RWPE2 (cell line): Measurements from ENCODE around the gene PLEKHN1.
"Not testable (repeated sequence)": the region's sequence is repeated elsewhere in the genome, so short reads cannot be mapped to it uniquely, and the experiment has no call there.

Experiments used
- ATAC-seq: fragments of 200-7000 bp; cut with Tn5 transposase; 3 replicates; pipeline ENCODE4 v1.9.1; 2021; ENCODE audit warnings: low read depth
- DNase-seq: peaks from one replicate; pipeline ENCODE4 v3.0.0-alpha.2; 2020; ENCODE audit warnings: low spot score
- H3K27ac ChIP-seq: fragments of 450-650 bp; 2 replicates; pipeline ENCODE4 v1.5.1; 2017; ENCODE audit warnings: mild to moderate bottlenecking; ENCODE audit not compliant: poor library complexity, severe bottlenecking
- H3K27me3 ChIP-seq: fragments of 250-450 bp; sonication (Bioruptor Pico); 2 replicates; pipeline ENCODE4 v1.5.1; 2021; ENCODE audit warnings: mild to moderate bottlenecking, moderate library complexity; ENCODE audit not compliant: insufficient read depth, poor library complexity, severe bottlenecking
- H3K36me3 ChIP-seq: fragments of 250-450 bp; sonication (Bioruptor Pico); 2 replicates; pipeline ENCODE4 v1.5.1; 2020; ENCODE audit warnings: low read depth, mild to moderate bottlenecking, moderate library complexity
- H3K4me1 ChIP-seq: fragments of 250-450 bp; sonication (Bioruptor Pico); 2 replicates; pipeline ENCODE4 v1.5.1; 2021; ENCODE audit warnings: mild to moderate bottlenecking, moderate library complexity; ENCODE audit not compliant: insufficient read depth, poor library complexity, severe bottlenecking
- H3K4me3 ChIP-seq: fragments of 250-450 bp; sonication (Bioruptor Pico); 2 replicates; pipeline ENCODE4 v1.5.1; 2021; ENCODE audit warnings: mild to moderate bottlenecking, moderate library complexity; ENCODE audit not compliant: severe bottlenecking
- H3K9me3 ChIP-seq: fragments of 250-450 bp; sonication (Bioruptor Pico); 2 replicates; pipeline ENCODE4 v1.5.1; 2021; ENCODE audit warnings: mild to moderate bottlenecking, moderate library complexity; ENCODE audit not compliant: severe bottlenecking
- TF ChIP-seq, protein P1 (sequence below): fragments of 450-650 bp; IDR thresholded peaks from one replicate; pipeline ENCODE4 v1.5.1; 2017; ENCODE audit warnings: mild to moderate bottlenecking, moderate library complexity; ENCODE audit not compliant: poor library complexity, severe bottlenecking

PLEKHN1 gene

DNA sequence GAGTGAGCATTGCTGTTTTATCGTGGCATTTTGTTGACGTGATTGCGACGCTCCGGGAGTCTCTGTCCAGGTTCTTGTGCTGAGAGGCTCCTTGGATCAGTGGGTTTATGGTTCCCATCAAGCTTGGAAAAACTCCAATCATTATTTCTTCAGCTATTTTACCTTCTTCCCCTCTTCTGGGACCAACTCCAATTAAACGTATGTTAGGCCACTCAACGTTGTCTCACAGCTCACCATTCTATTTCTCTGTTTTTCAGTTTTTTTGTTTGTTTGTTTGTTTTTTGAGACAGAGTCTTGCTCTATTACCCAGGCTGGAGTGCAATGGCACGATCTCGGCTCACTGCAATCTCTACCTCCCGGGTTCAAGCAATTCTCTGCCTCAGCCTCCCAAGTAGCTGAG is 25.6 kb downstream of the PLEKHN1 start:
- Histone ChIP-seq H3K36me3 (no peaks in the 10 kb centered on the region), H3K27me3 (no peaks in the 10 kb centered on the region), H3K4me3 (no peak overlapping the region), H3K27ac (no peak overlapping the region), H3K9me3 (no peaks in the 10 kb centered on the region), H3K4me1 (peaks cover 5% of the 10 kb centered on the region)
- ATAC-seq: no peak
- TF ChIP-seq, protein P1, sequence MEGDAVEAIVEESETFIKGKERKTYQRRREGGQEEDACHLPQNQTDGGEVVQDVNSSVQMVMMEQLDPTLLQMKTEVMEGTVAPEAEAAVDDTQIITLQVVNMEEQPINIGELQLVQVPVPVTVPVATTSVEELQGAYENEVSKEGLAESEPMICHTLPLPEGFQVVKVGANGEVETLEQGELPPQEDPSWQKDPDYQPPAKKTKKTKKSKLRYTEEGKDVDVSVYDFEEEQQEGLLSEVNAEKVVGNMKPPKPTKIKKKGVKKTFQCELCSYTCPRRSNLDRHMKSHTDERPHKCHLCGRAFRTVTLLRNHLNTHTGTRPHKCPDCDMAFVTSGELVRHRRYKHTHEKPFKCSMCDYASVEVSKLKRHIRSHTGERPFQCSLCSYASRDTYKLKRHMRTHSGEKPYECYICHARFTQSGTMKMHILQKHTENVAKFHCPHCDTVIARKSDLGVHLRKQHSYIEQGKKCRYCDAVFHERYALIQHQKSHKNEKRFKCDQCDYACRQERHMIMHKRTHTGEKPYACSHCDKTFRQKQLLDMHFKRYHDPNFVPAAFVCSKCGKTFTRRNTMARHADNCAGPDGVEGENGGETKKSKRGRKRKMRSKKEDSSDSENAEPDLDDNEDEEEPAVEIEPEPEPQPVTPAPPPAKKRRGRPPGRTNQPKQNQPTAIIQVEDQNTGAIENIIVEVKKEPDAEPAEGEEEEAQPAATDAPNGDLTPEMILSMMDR: no peak
- DNase-seq: no peak

GRCh38 chr1:992362-992761 is 26.1 kb downstream of the PLEKHN1 start:
- DNase-seq: no peak
- Histone ChIP-seq H3K4me1 (peaks cover 5% of the 10 kb centered on the region), H3K27me3 (no peaks in the 10 kb centered on the region), H3K9me3 (no peaks in the 10 kb centered on the region), H3K4me3 (no peak overlapping the region), H3K36me3 (no peaks in the 10 kb centered on the region), H3K27ac (no peak overlapping the region)
- no peak for ATAC-seq
- TF ChIP-seq, protein P1: no peak

DNA sequence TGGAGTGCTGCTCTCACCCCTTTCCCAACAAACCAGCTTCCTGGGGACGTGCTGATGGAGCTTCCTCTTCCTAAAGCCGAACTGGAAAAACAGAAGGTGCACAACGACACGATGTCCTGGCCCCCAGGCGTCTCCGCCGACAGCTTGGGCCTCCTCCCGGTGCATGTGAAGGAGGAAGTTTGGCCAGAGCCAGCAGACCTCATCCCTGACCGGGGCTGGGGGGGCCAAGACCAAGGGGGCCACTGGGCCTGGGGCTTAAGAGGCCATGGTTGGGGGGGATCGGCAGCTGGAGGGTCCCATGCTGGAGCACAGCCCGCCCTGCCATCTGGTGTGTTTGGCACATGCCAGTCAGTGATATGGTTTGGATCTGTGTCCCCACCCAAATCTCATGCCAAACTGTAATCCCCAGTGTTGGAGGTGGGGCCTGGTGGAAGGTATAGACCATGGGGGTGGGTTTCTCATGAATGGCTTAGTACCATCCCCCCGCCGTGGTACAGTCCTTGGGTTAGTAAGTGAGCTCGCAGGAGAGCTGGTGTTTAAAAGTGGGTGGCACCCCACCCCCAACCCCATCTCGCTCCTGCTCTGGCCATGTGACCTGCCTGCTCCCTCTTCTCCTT is 27.2 kb downstream of the PLEKHN1 start:
- no peaks in the 10 kb centered on the region for H3K27me3 ChIP-seq
- no peak for ATAC-seq
- TF ChIP-seq, protein P1: no peak
- no peaks in the 10 kb centered on the region for H3K9me3 ChIP-seq
- no peak for DNase-seq
- H3K4me3 ChIP-seq: no peak overlapping the region
- no peak overlapping the region for H3K27ac ChIP-seq
- H3K4me1 ChIP-seq: peaks cover 5% of the 10 kb centered on the region
- H3K36me3 ChIP-seq: no peaks in the 10 kb centered on the region

GRCh38 chr1:994546-994945 is 28.3 kb downstream of the PLEKHN1 start:
- H3K27me3 ChIP-seq, ATAC-seq, H3K9me3 ChIP-seq, H3K27ac ChIP-seq, H3K4me3 ChIP-seq, H3K36me3 ChIP-seq, H3K4me1 ChIP-seq, DNase-seq: not testable (repeated sequence)

DNA sequence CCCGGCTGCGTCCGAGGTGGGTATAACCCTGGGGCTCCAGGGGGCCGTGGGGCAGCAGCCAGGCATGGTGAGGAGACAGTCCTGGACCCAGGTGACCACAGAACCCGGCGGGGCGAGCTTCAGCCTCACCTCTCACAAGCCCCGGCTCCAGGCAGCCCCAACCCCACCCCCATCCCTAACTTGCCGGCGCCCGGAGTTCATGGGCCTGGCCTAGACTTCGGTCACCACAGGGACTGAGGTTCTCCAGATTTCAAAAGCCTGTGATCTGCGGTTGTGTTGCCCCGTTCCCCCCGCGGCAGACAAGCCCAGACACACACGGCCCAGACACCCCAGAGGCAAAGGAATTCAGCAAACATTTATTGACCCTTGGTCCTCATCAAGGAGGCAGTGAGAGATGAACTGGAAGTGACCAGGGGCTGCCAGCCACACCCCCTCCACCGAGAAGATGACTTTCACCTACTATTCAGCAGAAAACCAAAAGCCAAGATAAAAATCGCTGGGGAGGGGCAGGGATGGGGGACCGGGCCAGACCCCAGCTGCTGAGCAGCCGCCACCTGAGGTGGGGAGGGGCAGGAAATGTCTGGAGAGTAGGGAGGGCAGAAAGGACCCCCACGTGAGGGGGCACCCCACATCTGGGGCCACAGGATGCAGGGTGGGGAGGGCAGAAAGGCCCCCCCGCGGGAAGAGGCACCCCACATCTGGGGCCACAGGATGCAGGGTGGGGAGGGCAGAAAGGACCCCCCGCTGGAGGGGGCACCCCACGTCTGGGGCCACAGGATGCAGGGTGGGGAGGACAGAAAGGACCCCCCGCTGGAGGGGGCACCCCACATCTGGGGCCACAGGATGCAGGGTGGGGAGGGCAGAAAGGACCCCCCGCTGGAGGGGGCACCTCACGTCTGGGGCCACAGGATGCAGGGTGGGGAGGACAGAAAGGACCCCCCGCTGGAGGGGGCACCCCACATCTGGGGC is 29.7 kb downstream of the PLEKHN1 start:
- TF ChIP-seq, protein P1: no peak
- Histone ChIP-seq H3K4me1 (peaks cover 5% of the 10 kb centered on the region), H3K36me3 (no peaks in the 10 kb centered on the region), H3K27me3 (no peaks in the 10 kb centered on the region), H3K27ac (no peak overlapping the region), H3K4me3 (no peak overlapping the region), H3K9me3 (no peaks in the 10 kb centered on the region)
- DNase-seq: peak; percentile 67
- peak; percentile 16; the same call in 2 of the 3 replicates for ATAC-seq
